ENCODE results near the gene AGPS. TPM values are rescaled to one million over a fixed set of nuclear protein-coding genes. Genes with fewer than 3 reads are reported as not detected.

The AGPS gene
- total RNA-seq, 1 experiment from 2014 or later, result 67.6 TPM

DNA sequence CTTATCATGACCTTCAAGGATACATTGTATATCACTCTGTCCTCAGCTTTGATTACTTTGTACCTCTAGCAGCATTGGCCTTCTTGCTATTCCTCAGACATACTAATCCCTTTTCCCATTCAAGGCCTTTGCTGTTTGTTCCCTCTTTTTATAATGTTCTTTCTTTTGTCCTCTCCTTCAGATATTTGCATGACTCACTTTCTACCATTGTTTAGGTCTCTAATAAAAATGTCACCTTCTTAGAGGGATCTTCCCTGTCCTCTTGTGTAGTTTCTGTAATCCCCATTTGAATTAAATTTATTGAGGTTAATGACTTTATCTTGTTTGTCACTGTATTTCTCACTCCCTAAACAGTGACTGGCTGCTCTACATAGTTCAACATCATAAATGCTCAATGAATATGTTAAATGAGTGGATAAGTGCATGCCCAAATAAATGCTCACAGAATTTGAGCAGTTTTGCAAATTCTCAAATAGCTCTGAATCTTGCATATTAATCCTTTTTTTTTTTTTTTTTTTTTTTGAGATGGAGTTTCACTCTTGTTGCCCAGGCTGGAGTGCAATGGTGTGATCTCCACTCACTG is 135.9 kb downstream of the AGPS start:
- DNase-seq (ENCODE audit: low spot score), result no peak

DNA sequence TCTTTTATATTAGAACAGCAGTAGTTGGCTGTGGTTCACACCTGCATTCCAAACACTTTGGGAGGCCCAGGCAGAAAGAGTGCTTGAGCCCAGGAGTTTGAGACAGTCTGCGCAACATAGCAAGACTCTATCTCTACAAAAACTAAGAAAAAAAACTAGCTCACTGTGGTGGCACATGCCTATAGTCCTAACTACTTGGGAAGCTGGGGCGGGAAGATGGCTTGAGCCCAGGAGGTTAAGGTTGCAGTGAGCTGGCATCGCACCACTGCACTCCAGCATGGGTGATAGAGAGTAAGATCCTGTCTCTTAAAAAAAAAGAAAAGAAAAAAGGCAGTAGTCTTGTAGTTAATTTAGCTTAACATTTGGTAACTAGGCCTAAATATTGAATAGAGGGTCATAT is 136.6 kb downstream of the AGPS start:
- no peak for DNase-seq (ENCODE audit: low spot score)

DNA sequence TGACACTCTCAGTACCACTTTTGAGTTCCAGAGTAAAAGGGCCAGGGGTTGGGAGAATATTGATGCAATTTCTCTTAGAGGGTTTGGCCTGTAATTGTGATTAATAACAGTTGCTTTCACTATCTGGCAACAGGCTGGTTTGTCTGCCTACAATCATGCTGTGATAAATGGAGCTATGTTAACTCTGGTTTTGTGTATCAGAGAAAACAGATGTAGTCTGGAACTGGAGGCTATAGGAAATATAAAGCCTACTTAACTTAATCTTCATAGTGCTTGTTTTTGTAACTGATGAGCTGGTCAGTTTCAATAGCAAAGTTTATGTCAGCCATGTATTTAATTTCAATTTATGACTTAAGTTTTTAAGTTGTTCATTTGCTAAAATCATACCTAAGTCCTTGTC is 138.0 kb downstream of the AGPS start:
- DNase-seq (ENCODE audit: low spot score), result no peak

DNA sequence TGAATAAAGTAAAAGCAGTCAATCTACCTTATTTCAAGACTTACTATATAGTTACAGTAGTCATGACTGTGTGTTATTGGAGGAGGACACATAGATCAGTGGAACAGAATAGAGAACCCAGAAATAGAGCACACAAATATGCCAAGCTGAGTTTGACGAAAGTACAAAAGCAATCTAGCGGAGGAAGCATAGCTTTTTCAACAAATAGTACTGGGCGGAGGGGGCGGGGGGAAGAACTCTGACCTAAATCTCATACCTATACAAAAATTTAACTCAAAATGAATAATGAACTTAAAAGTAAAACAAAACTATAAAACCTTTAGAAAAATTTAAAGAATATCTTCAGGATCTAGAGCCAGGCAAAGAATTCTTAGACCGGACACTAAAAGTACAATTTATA is 139.1 kb downstream of the AGPS start:
- no peak for DNase-seq (ENCODE audit: low spot score)

GRCh38 chr2:177532567-177532966 is 140.0 kb downstream of the AGPS start:
- DNase-seq (ENCODE audit: low spot score), result no peak

- no peak for DNase-seq (ENCODE audit: low spot score)
Measured at GRCh38 chr2:177533253-177533652, 140.7 kb downstream of the AGPS start.

DNA sequence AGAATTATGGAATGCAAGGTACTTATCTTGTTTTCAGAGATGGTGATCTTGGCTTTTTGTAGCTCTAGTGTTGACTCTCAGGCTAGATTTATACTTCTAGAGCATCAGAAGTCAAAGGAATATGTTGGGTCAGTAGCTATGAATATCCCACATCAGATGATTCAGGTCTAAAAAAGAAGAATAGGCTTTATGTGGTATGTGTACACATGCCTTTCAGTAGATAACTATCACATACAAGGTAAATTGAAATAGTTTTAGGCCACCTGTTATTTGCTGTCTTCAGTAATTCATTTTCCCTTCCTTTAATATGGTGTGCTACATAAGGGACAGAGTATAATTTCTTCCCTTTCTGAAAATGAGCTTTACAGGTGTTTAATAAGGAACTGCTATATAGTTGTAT is 142.4 kb downstream of the AGPS start:
- no peak for DNase-seq (ENCODE audit: low spot score)

- no peak for DNase-seq (ENCODE audit: low spot score)
Measured at GRCh38 chr2:177535958-177536504, 143.5 kb downstream of the AGPS start.

DNA sequence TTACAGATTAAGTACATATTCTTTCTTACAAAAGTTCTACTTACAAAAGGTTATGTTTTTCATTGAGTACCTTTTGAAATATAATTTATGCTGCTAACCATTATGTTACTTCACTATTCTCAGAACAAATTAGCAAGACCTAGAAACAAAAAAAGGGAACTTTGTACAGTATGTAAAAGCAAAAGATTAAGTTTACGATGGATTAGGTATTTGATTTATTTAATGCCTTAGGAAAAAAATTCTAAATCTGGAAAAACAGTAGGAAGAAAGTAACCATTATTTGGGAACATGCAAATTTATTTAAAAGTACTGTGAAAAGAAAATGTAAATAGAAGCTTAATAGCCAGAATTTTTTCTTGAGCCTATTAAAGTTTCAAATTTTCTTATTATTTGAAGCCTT is 144.6 kb downstream of the AGPS start:
- no peak for DNase-seq (ENCODE audit: low spot score)

DNA sequence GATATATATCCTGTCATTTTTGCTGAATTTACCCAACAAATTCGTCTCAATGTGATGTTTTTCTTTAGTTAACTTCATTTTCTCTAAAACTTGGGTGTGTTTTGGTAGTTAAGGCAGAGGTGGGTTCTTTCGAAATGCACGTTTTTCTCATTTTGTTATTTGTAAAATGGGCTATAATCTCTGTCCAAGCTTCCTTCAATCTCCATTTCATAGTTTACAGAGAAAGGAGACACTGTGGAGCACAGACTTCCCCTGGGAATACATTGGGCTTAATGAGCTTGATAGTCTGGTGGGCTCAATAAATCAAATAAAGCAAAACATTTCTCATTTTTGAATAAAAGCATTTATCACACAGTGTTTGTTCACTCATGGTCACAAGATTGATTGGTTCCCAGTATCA is 145.1 kb downstream of the AGPS start:
- DNase-seq (ENCODE audit: low spot score), result no peak

DNA sequence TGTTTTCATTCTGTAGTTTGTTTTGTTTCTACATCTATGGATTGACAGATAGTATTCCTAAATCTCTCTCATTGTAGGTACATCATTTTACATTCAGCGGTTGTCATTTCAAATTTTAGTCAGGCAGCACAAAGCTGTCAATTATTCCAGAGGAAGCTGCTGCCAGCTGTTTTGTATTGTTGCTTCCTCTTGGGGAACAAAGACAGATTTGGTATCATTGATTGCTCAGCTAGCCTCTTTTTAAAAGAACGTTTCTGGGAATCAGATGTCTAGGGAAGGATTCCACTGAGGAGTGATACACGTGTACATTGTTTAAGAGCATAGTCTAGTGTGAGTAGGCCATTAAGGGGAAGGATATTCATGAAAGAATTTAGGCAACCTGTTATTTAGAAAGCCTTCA is 145.8 kb downstream of the AGPS start:
- DNase-seq (ENCODE audit: low spot score), result no peak

DNA sequence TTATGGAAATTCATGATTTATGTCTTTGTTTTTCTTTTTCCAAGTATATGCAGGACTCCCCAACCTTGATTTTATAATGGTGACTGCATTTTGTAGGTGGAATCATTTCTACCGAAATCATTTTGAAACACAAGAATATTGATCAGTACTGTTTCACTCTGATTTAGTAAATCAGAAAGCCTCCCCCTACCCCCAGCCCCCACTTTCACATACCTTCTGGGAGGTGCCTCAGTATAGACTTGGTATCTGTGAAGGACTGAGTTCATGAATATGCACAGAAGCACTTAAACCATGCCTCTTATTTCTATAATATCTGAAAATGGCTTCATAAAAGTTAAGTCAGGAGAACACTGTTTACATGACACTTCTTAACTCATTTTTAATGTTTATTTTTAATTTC is 147.7 kb downstream of the AGPS start:
- no peak for DNase-seq (ENCODE audit: low spot score)

GRCh38 chr2:177541258-177541991 is 148.9 kb downstream of the AGPS start:
- no peak for DNase-seq (ENCODE audit: low spot score)

GRCh38 chr2:177542396-177542795 is 149.8 kb downstream of the AGPS start:
- no peak for DNase-seq (ENCODE audit: low spot score)

DNA sequence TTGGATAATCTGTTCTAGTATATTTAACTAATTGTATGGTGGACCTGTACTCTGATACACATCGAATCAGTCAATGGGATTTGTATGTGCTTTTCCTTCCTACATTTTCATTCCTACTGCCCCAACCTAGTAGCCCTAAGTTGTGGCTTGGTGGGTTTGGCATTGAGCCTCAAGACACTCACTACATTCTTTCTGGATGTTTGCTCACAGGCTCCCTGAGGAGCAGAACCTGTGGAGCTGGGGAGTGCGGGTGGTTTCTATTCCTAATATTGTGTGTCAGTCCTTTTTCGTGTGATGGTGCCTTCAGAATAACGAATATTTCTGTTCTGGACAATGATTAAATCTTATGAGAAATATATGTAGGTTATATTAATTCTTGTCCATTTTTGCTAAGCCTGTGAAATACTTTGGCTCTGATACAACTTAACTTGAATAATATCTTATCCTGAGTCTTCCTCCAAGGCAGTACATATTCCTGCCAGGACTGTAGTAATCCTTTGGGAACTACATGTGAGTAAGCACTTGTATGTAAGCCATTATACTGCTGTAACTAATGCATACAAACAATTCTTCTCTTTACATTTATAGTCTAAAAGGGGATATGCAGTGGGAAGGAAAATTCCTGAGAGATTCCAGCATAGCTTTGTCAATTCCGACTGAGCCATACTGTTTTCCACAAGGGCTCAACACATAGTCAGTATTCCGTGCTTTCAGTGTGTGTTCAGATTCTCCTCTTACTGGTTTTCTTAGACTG is 150.6 kb downstream of the AGPS start:
- DNase-seq (ENCODE audit: low spot score), result peak; percentile 60

- DNase-seq (ENCODE audit: low spot score), result no peak
Measured at GRCh38 chr2:177545143-177545542, 152.6 kb downstream of the AGPS start.

GRCh38 chr2:177545981-177546585 is 153.5 kb downstream of the AGPS start:
- DNase-seq (ENCODE audit: low spot score), result no peak

- DNase-seq (ENCODE audit: low spot score), result no peak
Measured at GRCh38 chr2:177547122-177547521, 154.5 kb downstream of the AGPS start.

- no peak for DNase-seq (ENCODE audit: low spot score)
Measured at GRCh38 chr2:177547772-177548171, 155.2 kb downstream of the AGPS start.

GRCh38 chr2:177548636-177549035 is 156.1 kb downstream of the AGPS start:
- DNase-seq (ENCODE audit: low spot score), result no peak

DNA sequence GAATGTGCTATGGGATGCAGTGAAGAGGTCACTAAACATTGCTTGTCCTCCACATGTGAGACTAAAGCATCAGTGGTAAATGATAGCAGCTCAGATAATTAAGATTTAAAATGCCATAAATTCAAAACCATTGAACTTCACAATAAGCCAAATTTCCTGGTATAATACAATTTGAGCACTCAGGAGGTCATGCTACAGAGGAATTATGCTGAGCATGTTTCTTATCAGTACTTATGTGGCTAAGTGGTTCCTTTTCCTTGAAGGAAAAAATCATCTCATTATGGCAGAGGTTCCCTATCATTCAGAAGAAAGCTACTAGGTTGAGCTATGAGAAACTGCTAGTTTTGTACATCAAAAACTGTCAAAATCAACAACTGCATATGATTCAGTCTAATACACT is 156.6 kb downstream of the AGPS start:
- no peak for DNase-seq (ENCODE audit: low spot score)

All from A172 (cell line).